ENCODE data around the gene C18orf63.

C18orf63 gene

GRCh38 chr18:74373428-74373827 is 57.8 kb downstream of the C18orf63 start:
- Histone ChIP-seq H3K36me3 (ENCODE audit: control insufficient read depth, insufficient read depth, low read length) (no peaks in the 10 kb centered on the region), H3K27me3 (replicated peaks; ENCODE audit: control insufficient read depth, insufficient read depth, low read length) (no peaks in the 10 kb centered on the region; the same call in 1 of the 2 replicates), H3K4me3 (replicated peaks; ENCODE audit: low read depth, low read length) (no peak overlapping the region)
- no peak for DNase-seq (ENCODE audit: extremely low read depth, insufficient read length)
- TF ChIP-seq CTCF (IDR thresholded peaks at IDR 0.05; ENCODE audit: insufficient read depth, low read length, poor library complexity, severe bottlenecking), result no peak

- no peak for DNase-seq (ENCODE audit: extremely low read depth, insufficient read length)
- no peaks in the 10 kb centered on the region; the same call in 1 of the 2 replicates for H3K27me3 ChIP-seq (replicated peaks; ENCODE audit: control insufficient read depth, insufficient read depth, low read length)
- no peak overlapping the region for H3K4me3 ChIP-seq (replicated peaks; ENCODE audit: low read depth, low read length)
- TF ChIP-seq CTCF (IDR thresholded peaks at IDR 0.05; ENCODE audit: insufficient read depth, low read length, poor library complexity, severe bottlenecking), result no peak
- H3K36me3 ChIP-seq (ENCODE audit: control insufficient read depth, insufficient read depth, low read length), result no peaks in the 10 kb centered on the region
Measured at GRCh38 chr18:74375999-74376398, 60.4 kb downstream of the C18orf63 start.

DNA sequence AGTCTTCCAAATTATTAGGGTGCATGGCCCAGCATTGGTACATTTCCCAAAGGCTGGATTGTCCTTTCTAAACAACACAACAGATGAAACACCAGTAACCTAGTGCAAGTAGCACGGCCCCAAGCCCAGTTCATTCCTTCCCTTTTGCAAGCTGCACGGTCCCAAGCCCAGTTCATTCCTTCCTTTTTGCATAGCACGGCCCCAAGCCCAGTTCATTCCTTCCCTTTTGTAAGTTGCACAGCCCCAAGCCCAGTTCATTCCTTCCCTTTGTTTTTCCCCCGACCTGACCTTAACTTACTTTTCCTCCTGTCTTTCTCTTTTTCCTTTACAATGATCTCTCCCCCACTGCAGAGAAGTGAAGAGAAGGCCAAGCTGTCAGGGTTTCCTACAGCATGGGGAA is 60.9 kb downstream of the C18orf63 start:
- Histone ChIP-seq H3K4me3 (replicated peaks; ENCODE audit: low read depth, low read length) (no peak overlapping the region), H3K27me3 (replicated peaks; ENCODE audit: control insufficient read depth, insufficient read depth, low read length) (no peaks in the 10 kb centered on the region; the same call in 1 of the 2 replicates), H3K36me3 (ENCODE audit: control insufficient read depth, insufficient read depth, low read length) (no peaks in the 10 kb centered on the region)
- DNase-seq (ENCODE audit: extremely low read depth, insufficient read length), result no peak
- TF ChIP-seq CTCF (IDR thresholded peaks at IDR 0.05; ENCODE audit: insufficient read depth, low read length, poor library complexity, severe bottlenecking), result no peak

DNA sequence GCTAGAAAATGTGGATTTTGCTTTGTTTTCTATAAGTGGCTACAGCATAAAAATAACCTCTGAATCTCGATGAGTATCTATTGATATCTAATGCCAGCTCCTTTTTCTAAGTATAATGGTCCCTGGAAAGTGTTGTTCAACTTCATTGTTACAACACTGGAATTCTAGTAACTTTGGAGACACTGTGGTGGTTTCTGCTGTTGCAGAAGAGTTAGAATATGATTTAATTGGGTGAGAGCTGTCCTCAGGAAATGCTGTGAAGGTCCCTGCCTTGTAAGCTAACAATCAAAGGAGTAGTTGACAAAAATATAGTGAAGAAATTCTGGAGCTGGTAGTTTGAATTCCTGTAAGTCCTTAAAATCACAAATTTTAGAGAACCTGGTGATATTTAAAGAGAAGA is 62.1 kb downstream of the C18orf63 start:
- DNase-seq (ENCODE audit: extremely low read depth, insufficient read length), result no peak
- Histone ChIP-seq H3K36me3 (ENCODE audit: control insufficient read depth, insufficient read depth, low read length) (no peaks in the 10 kb centered on the region), H3K27me3 (replicated peaks; ENCODE audit: control insufficient read depth, insufficient read depth, low read length) (no peaks in the 10 kb centered on the region; the same call in 1 of the 2 replicates), H3K4me3 (replicated peaks; ENCODE audit: low read depth, low read length) (no peak overlapping the region)
- no peak for TF ChIP-seq CTCF (IDR thresholded peaks at IDR 0.05; ENCODE audit: insufficient read depth, low read length, poor library complexity, severe bottlenecking)

GRCh38 chr18:74378179-74378682 is 62.6 kb downstream of the C18orf63 start:
- no peak for DNase-seq (ENCODE audit: extremely low read depth, insufficient read length)
- TF ChIP-seq CTCF (IDR thresholded peaks at IDR 0.05; ENCODE audit: insufficient read depth, low read length, poor library complexity, severe bottlenecking), result no peak
- Histone ChIP-seq H3K4me3 (replicated peaks; ENCODE audit: low read depth, low read length) (no peak overlapping the region), H3K36me3 (ENCODE audit: control insufficient read depth, insufficient read depth, low read length) (no peaks in the 10 kb centered on the region), H3K27me3 (replicated peaks; ENCODE audit: control insufficient read depth, insufficient read depth, low read length) (no peaks in the 10 kb centered on the region; the same call in 1 of the 2 replicates)

GRCh38 chr18:74380916-74381315 is 65.3 kb downstream of the C18orf63 start:
- H3K4me3 ChIP-seq (replicated peaks; ENCODE audit: low read depth, low read length), result no peak overlapping the region
- no peak for DNase-seq (ENCODE audit: extremely low read depth, insufficient read length)

More at GRCh38 chr18:74380916-74381315, 65.3 kb downstream of the C18orf63 start:
- no peaks in the 10 kb centered on the region; the same call in 1 of the 2 replicates for H3K27me3 ChIP-seq (replicated peaks; ENCODE audit: control insufficient read depth, insufficient read depth, low read length)
- H3K36me3 ChIP-seq (ENCODE audit: control insufficient read depth, insufficient read depth, low read length), result no peaks in the 10 kb centered on the region
- TF ChIP-seq CTCF (IDR thresholded peaks at IDR 0.05; ENCODE audit: insufficient read depth, low read length, poor library complexity, severe bottlenecking), result no peak

Data from GM06990 (cell line).